GM18858 (cell line): ENCODE results near the gene GDPD3.

ENCODE experiments used
- ATAC-seq: cut with Tn5 transposase; IDR thresholded peaks from one replicate; pipeline ENCODE4 v1.9.1; 2021; ENCODE audit not compliant: unreplicated experiment

The GDPD3 gene, protein sequence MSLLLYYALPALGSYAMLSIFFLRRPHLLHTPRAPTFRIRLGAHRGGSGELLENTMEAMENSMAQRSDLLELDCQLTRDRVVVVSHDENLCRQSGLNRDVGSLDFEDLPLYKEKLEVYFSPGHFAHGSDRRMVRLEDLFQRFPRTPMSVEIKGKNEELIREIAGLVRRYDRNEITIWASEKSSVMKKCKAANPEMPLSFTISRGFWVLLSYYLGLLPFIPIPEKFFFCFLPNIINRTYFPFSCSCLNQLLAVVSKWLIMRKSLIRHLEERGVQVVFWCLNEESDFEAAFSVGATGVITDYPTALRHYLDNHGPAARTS

DNA sequence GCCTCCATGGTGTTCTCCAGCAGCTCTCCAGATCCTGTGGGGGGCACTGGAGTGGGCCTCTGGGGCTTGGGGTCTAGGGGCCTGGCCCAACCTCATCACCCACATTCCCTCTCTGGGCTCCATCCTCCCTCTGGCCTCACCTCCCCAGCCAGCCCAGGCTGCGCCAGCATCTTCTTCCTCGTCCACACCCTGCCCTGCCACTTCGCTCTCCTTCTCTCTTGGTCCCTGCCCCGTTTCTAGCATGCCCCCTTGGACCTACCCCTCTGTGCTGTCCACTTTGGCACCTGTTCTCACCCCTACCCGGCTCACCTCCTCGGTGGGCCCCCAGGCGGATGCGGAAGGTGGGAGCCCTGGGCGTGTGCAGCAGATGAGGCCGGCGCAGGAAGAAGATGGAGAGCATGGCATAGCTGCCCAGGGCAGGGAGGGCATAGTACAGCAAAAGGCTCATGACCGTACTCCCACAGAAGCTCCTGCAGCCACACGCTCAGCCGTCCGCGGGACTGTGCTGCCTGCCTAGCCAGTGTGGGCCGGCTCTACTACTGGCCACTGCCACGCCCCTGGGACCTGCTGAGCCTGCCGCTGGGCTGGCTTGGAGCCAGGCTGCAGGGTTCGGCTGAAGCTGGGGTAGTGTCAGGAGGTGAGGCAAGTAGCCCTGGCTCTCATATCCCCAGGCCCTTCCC lies at the start of gene GDPD3:
GDPD3 (minus strand) TSS at position 507 of the 680 bp plus-strand sequence; CDS start at position 448, 59 bp downstream.
- no peak for ATAC-seq

DNA sequence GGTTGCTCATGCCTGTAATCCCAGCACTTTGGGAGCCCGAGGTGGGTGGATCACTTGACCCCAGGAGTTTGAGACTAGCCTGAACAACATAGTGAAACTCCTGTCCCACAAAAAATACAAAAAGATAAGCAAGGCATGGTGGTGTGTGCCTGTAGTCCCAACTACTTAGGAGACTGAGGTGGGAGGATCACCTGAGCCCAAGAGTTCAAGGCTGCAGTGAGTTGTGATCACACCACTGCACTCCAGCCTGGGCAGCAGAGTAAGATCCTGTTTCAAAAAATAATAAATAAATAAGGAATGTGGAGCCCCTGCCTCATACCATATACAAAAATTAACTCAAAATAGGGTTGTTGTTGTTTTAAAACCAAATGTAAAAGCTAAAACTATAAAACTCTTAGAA lies 43.9 kb upstream of the GDPD3 start:
- no peak for ATAC-seq

DNA sequence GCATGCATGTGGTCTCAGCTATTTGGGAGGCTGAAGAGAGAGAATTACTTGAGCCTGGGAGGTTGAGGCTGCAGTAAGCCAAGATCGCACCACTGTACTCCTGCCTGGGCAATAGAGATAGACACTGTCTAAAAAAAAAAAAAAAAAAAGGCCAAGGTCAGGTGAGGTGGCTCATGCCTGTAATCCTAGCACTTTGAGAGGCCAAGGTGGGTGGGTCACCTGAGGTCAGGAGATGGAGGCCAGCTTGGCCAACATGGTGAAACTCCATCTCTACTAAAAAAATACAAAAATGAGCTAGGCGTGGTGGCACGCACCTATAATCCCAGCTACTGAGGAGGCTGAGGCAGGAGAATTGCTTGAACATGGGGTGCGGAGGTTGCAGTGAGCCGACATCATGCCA lies 41.9 kb upstream of the GDPD3 start:
- ATAC-seq = no peak

DNA sequence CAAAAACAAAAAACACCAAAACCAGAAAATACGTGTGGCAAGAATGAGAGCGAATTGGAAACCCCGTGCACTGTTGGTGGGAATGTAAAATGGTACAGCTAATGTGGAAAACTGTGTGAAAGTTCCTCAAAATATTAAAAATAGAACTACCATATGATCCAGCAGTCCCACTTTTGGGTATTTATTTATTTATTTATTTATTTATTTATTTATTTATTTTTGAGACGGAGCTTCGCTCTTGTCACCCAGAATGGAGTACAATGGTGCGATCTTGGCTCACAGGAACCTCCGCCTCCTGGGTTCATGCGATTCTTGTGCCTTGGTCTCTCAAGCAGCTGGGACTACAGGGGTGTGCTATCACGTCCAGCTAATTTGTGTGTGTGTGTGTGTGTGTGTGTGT lies 39.2 kb upstream of the GDPD3 start:
- no peak for ATAC-seq

DNA sequence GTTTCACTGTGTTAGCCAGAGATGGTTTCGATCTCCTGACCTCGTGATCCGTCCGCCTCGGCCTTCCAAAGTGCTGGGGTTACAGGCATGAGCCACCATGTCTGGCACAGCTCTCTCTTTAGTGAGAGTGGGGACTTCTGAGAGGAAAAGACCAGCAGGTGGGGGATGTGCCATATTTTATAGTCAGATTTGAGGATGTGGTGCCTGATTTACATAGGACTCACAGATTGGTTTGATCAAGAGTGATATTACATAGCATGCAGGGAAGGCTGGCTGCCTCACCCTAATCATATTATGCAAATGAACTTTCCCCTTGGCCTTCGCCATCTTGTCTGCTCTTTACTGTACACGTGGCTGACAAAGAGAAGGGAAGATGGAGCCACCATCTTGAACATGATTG lies 37.8 kb upstream of the GDPD3 start:
- no peak for ATAC-seq

DNA sequence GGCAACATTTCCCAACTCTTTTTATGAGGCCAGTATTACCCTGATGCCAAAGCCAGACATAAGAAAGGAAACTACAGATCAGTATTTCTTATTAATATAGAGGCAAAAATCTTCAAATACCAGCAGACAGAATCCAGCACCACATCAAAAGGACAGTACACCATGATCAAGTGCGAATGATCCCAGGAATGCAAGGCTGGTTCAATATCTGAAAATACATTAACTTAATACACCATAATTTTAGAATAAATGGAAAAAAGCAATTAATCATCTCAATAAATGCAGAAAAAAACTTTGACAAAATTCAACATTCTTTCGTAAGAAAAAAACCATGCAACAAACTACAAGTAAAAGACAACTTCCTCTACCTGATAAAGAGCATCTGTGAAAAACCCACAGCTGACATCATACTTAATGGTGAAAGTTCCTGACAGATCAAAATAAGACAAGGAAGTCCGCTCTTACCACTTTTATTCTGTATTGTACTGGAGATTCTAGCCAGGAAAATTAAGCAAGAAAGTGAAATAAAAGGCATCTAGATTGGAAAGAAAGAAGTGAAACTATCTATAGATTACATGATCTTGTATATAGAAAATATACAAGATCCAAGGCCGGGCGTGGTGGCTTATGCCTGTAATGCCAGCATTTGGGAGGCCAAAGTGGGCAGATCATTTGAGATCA lies 36.1 kb upstream of the GDPD3 start:
- ATAC-seq = no peak

DNA sequence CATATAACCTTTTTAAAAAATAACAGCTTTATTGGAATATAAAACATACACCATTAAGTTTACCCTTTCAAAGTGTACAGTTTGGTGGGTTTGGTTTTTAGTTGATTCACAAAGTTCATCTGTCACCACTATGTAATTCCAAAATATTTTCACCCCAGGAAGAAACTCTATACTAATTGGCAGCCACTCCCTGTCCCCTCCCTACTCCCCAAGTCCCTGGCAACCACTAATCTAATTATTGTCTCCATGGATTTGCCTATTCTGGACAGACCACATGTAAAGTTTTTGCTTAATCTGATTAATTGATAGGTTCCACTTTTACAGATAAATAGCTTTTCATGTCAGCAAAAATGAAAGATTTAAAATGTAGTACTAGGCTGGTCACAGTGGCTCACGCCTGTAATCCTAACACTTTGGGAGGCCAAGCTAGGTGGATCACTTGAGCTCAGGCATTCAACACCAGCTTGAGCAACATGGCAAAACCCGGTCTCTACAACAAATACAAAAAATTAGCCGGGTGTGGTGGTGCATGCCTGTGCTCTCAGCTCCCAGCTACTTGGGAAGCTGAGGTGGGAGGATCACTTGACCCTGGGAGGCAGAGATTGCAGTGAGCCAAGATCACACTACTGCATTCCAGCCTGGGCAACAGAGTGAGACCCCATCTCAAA lies 34.6 kb upstream of the GDPD3 start:
- ATAC-seq = no peak

DNA sequence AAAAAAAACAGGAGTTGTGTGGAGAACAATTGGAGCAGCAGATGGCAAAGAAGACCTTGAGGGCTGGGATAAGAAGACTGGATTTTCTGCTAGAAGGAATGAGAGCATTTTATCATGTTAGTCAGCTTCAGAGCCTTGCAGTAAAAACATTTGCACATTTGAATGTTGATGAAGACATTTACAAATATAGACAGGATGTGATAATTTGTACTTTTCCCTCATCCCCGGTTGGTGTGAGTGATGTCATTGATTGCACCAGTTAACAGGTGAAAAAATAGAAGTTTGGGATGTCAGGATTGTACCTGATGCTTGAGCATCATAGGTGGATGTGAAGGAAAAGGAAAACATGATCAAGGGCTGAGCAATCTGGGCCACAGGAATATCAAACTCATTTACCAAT lies 32.3 kb upstream of the GDPD3 start:
- ATAC-seq = no peak

DNA sequence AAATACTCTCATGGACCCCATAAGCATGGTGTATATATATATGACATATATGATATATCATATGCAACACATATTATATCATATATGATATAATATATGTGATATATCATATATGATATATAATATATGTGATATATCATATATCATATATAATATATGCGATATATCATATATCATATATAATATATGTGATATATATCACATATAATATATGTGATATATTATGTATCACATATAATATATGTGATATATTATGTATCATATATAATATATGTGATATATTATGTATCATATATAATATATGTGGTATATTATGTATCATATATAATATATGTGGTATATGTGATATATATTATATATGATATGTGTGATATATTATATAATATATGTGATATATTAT lies 31.6 kb upstream of the GDPD3 start:
- ATAC-seq = no peak

DNA sequence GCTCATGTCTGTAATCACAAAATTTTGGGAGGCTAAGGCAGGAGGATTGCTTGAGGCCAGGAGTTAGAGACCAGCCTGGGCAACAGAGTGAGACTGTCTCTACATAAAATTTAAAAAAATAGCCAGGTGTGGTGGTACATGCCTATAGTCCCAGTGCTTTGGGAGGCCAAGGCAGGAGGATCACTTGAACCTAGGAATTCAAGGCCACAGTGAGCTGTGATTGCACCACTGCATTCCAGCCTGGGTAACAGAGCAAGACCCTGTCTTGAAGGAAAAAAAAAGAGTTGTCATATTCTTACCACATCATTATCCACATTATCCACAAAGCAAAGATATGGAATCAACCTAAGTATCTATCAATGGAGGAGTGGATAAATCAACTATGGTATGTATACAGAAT lies 30.7 kb upstream of the GDPD3 start:
- ATAC-seq = no peak

DNA sequence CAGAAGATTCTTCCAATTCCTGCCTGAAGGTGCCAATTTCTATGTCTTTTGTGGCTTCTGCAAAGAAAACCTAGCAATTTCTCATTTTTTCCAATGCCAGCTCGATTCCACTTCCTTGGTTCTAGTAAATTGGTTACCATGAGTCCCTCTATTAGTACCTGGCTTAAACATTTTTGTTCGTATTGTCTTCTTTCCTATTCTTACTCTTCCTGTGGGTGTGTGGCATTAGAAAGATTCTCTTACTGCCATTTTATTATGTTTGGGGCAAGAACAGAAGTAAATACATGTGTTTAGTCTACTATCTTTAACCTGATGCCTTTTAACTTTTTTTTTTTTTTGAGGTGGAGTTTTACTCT lies 30.0 kb upstream of the GDPD3 start:
- no peak for ATAC-seq

DNA sequence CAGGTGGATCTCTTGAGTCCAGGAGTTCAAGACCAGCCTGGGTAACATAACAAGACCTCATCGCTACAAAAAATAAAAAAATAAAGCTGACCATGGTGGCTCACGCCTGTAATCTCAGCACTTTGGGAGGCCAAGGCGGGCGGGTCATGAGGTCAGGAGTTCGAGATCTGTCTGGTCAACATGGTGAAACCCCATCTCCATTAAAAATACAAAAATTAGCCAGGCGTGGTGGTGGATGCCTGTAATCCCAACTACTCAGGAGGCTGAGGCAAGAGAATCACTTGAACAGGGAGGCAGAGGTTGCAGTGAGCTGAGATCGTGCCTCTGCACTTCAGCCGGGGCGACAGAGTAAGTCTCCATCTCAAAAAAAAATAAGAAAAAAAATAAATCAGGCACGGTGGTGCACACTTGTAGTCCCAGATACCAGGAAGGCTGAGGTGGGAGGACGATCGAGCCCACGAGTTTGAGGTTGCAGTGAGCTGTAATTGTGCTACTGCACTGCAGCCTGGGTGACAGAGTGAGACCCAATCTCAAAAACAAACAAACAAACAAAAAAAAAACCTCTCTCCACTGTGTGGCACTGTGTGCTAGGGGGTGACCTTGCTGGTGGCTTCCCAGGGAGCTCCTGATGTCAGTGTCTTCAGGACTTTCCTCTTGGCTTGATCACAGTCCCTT lies 29.5 kb upstream of the GDPD3 start:
- no peak for ATAC-seq

DNA sequence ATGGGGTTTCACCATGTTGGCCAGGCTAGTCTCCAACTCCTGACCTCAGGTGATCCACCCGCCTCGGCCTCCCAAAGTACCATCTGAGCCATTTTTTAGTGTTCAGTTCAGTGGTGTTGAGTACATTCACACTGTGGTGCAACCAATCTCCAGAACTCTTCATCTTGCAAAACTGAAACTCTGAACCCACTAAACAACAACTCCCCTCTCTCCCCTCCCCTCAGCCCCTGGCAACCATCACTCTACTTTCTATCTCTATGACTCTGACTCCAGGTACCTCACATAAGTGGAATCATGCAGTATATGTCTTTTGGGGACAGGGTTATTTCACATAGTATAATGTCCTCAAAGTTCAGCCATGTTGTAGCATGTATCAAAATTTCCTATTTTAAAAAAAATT lies 28.4 kb upstream of the GDPD3 start:
- no peak for ATAC-seq

DNA sequence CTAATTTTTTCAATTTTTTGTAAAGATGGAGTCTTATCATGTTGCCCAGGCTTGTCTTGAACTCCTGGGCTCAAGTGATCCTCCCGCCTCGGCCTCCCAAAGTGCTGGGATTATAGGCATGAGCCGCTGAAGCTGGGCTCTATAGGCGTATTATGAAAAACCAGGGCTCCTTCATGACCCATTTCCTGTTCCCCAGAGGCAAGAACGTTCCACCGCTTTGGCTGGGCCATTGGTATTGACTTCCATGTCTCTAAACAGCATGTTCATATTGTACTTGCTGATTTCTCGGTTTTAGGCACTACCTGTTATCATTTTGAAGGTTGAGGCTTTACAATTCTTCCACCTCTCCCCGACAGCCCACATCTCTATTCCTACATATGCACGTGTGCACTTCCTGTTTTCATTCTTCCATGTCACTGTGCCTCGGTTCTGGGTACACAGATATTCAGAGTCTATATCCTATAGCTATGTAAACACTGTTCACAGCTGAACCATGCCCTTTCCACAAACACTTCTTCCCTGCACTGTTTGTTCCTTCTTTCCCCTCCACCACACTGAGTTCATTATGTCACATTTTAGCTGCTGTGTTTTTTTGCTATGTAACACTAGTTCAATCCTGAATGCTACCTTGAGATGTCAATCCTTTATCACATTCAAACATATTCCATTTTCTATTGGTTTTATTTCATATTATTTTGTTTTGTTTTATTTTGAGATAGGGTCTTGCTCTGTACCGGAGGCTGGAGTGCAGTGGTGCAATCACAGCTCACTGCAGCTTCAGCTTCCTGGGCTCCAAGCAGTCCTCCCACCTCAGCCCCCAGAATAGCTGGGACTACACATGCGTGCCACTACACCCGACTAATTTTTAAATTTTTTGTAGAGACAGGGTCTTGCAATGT lies 26.5 kb upstream of the GDPD3 start:
- no peak for ATAC-seq

DNA sequence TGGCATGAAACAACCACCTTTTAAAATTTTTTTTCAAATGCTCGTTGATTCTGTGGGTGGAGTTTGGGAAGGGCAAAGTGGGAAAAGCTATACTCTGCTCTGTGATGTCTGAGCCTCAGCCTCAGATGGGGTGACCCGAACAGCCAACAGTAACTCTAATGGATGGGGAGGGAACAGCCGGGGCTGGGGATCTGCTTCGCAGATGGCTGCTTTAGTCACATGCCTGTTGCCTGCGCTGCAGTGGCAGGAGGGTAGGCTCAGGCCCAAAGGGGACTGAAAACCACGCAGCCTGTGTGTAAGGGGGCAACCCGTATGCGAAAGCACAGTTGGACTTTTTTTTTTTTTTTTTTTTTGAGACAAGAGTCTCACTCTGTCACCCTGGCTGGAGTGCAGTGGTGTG lies 24.6 kb upstream of the GDPD3 start:
- ATAC-seq = no peak

DNA sequence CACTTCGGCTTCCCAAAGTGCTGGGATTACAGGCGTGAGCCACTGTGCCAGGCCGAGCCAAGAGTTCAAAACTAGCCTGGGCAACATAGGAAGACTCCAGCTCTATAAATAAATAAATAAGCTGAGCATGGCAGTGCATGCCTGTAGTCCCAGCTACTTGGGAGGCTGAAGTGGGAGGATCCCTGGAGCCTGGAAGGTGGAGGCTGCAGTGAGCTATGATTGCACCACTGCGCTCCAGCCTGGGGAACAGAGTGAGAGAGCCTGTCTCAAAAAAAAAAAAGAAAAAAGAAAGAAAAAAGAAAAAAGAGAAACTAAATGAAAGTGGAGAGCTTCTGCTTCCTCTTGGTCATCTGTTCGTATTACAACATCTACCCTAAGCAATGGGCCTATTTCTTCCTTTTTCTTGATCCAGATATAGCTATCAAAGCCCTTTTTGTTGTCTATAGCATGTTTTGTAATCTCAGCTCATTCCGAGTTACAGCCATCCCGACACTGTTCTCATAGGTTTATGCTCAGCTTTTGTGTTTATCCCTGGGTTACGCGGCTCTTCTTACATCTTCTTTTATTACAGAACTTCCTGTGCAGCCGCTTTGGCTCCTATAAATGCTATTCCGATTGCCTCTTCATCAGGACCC lies 23.8 kb upstream of the GDPD3 start:
- no peak for ATAC-seq

DNA sequence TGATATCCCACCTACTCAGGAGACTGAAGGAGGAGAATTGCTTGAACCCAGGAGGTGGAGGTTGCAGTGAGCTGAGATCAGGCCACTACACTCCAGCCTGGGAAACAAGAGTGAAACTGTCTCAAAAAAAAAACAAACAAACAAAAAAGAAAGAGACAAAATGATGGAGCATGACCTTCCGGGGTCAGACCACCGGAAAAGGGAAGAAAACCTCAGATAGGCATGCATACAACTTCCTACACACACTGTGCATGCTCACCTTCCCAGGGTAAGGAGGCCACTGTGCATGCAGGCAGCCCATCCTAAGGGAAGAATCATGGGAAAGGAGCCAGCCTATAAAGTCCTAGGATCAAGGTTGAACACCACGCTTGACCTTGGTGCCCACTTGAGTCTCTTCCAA lies 19.3 kb upstream of the GDPD3 start:
- no peak for ATAC-seq

DNA sequence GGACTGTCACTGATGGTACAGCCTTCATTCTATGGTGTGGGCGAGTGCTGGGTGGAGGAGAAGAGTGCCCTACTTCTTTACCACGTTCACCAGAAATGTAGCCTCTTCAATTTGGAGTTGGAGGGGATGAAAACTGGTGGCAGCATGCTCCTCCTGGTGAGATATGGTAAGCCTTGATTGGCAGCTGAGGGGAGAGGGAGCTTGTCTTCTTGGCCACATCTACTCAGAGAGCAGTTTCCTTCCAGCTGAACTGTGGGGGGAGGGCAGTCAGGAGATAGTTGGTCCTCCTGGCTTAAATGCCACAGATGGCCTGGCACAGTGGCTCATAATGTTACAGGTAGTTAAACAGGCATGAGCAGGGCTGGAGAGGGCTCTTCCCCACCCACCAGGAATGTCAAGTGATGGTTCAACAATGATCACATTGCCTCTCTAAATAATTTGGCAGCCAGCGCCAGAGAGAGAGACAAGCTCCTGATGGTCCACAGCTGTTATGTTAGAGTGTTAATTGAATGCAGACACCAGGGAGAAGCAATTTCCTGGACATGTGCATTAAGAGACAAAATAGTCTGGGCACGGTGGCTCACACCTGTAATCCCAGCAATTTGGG lies 18.6 kb upstream of the GDPD3 start:
- no peak for ATAC-seq

DNA sequence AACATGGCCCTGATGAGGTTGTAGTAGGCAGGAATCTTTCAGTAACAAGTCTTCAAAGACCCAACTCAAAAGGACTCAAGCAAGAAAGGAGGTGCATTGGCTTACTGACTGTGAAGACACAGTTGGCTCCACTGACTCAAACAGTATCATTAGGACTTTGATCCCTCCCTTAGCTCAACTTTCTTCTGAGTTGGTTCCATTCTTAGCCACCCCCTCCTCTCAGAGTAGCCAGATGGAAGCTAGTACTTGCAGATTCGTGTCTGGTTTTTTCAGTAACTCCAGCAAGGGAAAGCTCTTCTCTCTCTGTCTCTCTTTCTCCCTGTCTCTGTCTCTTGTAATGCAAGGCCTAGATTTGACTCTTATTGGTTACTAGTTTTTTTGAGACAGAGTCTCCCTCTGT lies 14.7 kb upstream of the GDPD3 start:
- ATAC-seq = no peak
